ENCODE results near the gene H2BK1.

DNA sequence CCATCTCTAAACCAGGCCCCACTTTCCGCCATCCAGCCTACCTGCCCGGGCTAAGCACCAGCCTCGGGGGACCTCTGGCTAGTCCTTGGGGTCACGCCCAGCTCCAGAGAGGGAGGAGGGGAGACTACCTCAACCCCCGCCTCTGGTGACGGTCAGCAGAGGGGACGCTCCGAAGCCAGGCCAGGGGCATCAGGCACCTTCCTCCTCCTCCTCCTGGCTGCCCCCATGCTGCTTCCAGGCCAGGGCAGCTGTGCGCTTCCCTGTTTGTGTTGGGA, 42.2 kb upstream of the H2BK1 start:
- TF ChIP-seq EZH2 (IDR thresholded peaks at IDR 0.05; ENCODE audit: insufficient read depth, poor library complexity, severe bottlenecking) (no peak), EZH2phosphoT487 (IDR thresholded peaks at IDR 0.05; ENCODE audit: insufficient read depth, low read depth) (no peak)
